ENCODE data around the gene PFDN1.
"Not testable (repeated sequence)": the region's sequence is repeated elsewhere in the genome, so short reads cannot be mapped to it uniquely, and the experiment has no call there.

The PFDN1 gene

GRCh38 chr5:140205952-140206351 lies 96.9 kb downstream of the PFDN1 start:
- DNase-seq: no peak

- no peak for DNase-seq
Observed at GRCh38 chr5:140205216-140205615, 97.7 kb downstream of the PFDN1 start.

- no peak for DNase-seq
Observed at GRCh38 chr5:140202610-140203009, 100.3 kb downstream of the PFDN1 start.

GRCh38 chr5:140202078-140202477 lies 100.8 kb downstream of the PFDN1 start:
- no peak for DNase-seq

- not testable (repeated sequence) for DNase-seq
Observed at GRCh38 chr5:140198915-140199314, 104.0 kb downstream of the PFDN1 start.

GRCh38 chr5:140197023-140197422 lies 105.9 kb downstream of the PFDN1 start:
- DNase-seq: no peak

- no peak for DNase-seq
Observed at GRCh38 chr5:140196115-140196814, 106.6 kb downstream of the PFDN1 start.

Data from DMS79 treated with DMSO at 0.1 percent for 48 hours (cell line).